Caki2 (cell line): Measurements from ENCODE around the gene LRRN2. TPM values are rescaled to one million over a fixed set of nuclear protein-coding genes. Genes with fewer than 3 reads are reported as not detected.

Experiments
- DNase-seq: peaks from one replicate; pipeline ENCODE4 v3.0.0-alpha.2; 2015; ENCODE audit warnings: low read depth
- in situ Hi-C: cut with HindIII; loops from 2 replicates; pipeline ENCODE4 v1.10.0; 2016; ENCODE audit warnings: low sequenced_read_pairs, low pct_unique_long_range_greater_than_20kb, mixed read lengths
- total RNA-seq: library from RNA; depleted of rRNA; stranded (reverse); fragments of >200 nt; shearing (Covaris generic); gene quantifications from 2 replicates; pipeline ENCODE4 v1.2.3, GENCODE V29; 2014; ENCODE audit warnings: low replicate concordance

The LRRN2 gene
- total RNA-seq, 1 experiment from 2014 or later: 0.64 TPM

DNA sequence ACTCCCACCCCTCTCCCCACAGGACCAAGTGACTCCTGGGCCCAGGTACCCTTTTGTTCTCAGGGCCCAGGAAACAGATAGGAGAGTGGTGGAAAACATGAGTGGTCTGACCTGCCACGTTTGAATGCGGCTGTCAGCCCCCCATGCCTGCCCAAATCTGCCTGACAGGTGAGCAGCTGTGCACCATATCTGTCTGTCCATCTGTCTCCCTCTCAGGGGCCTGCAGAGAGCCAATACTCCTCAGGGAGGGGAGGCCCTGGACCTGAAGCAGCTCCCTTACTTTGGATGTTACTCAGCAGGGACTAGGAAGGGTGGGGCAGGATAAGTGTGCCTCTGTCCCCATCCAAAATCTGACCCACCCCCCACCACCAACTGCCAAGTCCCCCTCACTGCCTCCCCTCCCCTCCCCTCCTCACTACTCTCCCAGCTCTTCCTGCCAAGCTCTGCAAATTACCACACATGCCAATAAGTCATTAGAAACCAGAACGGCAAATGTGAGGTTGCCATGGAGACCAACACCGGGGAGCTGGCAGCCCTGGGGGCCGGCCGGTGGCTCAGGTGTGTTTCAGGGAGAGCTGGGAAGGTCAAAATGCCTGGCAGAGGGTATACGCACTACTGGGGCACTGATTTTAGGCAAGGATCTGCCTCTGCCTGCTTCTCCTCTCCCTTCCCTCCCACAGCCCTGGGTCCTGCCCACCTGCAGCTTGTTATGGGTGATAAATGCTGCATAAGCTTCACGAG, 11.5 kb downstream of the LRRN2 start:
- DNase-seq: no peak
- in situ Hi-C loops: no loop called here

DNA sequence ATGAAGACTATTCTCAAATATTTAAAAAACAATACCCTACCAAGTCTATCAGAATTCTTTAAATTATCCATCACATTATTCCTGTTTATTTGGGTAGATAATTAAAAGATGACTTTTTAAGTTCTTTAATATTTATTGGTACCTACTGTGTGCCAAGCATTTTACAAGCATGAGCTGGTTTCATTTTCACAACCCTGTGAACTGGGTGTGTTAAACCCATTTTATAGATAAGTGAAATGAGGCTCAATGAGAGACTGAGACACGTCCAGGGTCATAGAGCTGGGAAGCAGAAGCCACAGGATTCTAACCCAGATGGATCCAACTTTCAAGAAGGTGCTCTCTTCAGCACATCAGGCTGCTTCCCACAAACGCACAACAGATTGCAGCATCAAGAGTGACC, 12.3 kb downstream of the LRRN2 start:
- in situ Hi-C loops: no loop called here
- DNase-seq: no peak

DNA sequence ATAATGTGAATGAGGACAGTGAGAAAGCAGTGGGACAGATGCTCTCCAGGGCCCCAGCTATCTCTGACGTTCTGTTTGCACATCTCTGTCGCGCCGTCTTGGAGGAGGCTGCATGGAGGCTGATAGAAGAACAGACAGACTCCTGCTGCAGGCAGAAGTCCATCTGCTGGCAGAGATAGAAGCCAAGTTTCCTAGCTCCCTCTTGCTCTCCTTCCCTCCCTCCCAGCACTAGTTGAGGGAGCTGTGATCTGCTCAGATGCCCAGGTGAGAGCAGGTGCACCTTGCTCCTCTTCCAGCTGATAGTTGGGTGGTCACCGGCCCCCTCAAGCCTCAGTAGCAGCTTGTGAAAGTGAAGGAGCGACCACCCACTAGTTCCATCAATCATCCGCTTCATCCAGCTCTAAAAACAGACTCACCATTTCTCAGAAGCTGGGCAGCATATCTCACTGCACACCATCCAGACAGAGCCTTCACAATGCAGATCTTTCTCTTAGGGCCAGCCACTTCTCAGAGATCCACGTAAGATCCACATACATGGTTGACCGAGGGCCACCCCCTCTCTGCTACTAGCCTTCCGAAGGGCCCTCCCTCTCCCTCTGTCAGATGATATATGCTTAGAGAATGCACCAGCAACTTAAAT, 12.9 kb downstream of the LRRN2 start:
- in situ Hi-C loops: no loop called here
- DNase-seq: no peak

DNA sequence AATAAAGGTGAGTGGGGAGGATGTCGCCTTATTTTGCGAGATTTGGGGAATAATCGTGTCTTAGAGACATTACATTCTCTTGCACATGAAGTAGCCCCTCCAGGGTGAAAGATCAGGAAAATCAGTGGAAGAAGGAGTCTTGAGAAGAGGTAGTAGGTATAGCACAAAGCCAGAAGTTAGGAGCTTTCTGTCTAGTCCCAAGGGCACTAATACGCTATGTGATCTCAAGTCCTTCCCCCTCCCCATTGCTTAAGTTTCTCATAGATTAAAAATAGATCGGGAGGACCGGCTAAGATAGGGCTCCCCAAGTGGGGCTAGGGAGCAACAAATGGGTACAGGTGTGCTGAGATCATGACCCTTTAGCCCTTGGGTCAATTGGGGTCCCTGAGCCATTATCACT, 13.5 kb downstream of the LRRN2 start:
- in situ Hi-C loops: no loop called here
- no peak for DNase-seq

DNA sequence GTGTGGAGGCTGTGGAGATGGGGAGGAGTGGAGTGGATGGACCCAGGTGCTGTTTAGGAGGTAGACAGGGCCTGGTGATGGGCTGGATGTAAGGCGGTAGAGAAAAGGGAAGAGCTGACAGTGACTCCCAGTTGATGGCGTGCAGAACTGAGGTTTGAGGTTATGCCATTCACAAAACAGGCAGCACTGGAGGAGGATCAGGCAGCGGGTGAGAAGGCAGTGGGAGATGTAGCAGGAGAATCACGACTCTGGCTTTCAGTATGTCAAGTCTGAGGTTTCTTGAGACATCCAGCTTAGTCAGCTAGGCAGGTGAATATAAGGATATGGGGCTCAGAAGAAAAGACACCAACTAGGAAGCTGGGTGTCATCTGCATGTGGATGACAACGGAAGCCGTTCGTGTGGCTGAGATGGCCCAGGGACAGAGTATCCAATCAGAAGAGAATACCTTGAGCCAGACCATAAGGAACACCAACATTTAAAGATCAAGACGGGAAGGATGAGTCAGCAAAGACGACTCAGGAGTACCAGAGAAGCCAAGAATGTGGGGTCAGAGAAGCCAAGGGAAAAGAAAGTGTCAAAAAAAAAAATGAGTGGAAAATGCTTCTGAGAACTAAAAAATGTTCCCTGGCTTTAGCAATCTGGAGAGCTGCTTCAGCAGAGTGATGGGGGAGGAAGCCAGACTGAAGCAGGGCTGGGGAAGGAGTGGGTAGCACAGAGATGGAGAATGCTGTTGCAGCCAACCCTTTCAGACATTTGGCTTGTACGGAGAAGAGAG, 15.2 kb downstream of the LRRN2 start:
- in situ Hi-C loops: no loop called here
- DNase-seq: no peak

DNA sequence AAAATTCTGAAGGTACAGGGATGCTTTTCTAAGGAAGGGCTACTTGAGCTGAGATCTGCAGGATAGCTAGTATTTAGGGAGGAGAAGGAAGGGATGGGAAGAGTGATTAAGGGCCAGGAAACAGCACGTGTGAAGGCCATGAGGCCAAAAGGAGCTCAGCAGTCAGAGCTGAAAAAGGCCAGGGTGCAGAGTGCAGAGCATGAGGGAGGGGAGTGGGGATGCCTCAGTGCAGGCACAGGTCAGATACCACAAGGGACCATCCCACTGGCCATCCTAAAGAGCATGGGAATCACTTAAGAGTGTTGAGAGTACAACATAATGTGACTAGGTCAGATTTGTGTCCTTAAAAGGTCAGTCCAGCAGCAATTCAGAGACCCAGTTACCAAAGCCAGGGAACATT, 16.0 kb downstream of the LRRN2 start:
- in situ Hi-C loops: no loop called here
- DNase-seq: no peak

DNA sequence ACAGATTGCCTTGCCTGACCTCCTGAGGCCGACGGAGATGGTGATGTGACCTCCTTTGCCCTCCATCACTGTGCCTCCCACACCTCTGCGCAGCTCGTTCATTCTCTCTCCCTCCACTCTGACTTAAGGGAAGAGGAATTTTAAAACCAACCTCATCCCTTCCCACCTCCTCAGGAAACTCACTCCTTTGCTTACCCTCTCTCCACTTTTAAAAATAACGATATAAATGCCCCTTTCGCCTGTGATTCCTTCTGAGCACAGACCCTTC, 21.2 kb downstream of the LRRN2 start:
- DNase-seq: no peak

DNA sequence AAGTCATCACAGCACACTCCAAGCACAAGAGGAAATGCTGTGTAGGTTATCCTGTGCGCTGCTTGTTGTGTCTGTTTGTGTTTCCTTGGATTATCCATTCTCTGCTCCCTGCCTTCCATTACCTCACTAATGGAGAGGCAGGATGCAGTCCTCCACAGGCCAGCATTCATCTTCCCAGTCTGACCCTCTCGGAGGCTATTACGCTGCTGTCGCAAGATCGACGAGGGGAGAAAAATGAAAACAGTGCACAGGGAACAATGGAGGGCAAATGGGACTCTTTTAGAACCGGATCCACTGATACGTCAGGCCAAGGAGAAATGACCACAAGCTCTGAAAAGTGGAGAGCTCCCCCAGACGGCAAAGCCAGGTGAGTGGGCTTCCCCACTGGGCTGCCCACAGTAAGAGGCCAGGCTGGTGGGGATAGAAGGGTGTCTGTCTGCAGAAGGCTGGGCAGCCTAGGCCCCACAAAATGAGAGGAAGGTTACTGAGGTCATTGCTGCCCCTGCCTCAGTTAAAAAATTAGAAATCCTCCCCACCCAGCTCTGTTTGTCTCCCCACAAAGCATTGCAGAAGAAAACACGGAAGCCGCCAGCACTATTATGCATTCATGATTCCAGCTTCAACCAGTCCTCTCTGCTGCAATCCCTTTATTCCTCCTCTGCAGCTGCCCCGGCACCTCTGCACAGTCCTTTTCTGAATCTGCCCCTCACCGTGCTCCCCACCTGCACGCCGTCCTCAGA, 21.7 kb downstream of the LRRN2 start:
- DNase-seq: no peak
- in situ Hi-C loops: no loop called here

More for the DNA sequence above, 21.2 kb downstream of the LRRN2 start:
- in situ Hi-C loops: no loop called here

DNA sequence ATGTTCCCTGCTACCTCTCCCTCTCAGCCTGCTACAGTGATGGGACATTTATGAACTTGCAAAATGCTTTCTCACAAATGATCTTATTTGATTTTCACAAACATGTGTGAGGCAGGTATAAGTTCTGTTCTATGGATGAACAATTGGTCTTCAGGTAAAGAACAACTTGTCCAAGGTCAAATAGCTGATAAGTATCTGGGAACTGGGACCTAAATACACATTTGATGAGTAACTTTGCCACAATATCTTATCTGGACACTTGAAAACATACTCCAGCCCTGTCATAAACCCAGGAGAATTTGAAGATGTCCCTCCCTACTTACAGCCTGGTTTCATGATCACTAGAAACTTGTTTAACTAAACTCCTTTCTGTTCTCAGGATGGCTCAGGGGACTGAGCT, 23.0 kb downstream of the LRRN2 start:
- in situ Hi-C loops: no loop called here
- DNase-seq: no peak

DNA sequence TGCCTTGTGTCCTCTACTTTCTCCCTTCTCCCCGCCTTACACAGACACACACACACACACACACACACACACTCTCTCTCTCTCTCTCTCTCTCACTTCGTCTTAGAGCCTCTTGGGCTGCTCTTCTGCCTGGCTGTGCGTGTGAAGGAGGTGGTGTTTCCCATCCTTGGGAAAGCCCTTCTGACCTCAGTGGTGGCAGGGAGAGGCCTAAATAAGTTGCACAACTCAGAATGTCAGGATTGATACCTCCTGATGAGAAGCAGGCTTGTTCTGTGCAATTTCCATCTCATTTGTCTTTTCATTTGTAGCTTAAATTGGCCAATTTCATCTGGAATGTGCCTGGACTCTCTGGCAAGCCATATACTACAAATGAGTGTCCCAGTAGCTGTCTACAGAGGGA, 25.0 kb downstream of the LRRN2 start:
- in situ Hi-C loops: no loop called here
- no peak for DNase-seq

DNA sequence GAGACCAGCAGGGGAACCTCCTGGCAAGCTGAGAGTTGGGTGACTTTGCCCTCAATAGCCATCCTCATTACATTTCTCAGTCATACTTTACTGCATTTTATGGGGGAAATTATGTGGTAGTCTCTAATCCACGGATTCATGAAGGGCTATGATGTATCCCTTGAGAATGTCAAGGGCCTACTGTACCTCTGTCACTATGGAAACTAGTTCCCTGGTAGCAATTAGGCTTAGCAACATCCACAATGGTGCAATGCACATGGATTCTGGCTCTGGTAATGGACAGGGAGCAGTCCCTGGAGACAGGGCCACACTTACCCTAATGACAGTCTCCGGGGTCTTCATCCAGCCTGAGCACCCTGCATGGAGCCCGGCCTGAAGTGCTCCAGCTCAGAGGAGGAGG, 26.5 kb downstream of the LRRN2 start:
- in situ Hi-C loops: no loop called here
- no peak for DNase-seq

DNA sequence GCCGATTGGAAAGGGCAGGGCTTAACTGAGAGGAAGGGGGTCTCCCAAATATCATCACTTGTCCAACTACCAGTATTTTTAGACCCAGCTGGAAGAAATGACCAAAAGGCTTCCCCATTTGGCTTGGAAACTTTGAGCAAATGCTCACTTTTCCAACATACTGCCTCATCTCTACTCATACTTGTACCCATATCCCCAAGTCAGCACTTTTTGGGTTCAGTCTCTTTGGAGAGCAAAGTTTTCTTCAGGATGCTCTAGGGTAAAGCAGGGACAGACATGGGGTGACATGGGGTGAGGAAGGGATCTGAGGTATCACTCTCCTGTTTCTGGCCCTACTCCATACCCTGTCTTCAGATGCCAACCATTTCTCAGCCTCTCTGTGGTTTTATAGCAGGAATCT, 27.2 kb downstream of the LRRN2 start:
- in situ Hi-C loops: no loop called here
- DNase-seq: no peak

DNA sequence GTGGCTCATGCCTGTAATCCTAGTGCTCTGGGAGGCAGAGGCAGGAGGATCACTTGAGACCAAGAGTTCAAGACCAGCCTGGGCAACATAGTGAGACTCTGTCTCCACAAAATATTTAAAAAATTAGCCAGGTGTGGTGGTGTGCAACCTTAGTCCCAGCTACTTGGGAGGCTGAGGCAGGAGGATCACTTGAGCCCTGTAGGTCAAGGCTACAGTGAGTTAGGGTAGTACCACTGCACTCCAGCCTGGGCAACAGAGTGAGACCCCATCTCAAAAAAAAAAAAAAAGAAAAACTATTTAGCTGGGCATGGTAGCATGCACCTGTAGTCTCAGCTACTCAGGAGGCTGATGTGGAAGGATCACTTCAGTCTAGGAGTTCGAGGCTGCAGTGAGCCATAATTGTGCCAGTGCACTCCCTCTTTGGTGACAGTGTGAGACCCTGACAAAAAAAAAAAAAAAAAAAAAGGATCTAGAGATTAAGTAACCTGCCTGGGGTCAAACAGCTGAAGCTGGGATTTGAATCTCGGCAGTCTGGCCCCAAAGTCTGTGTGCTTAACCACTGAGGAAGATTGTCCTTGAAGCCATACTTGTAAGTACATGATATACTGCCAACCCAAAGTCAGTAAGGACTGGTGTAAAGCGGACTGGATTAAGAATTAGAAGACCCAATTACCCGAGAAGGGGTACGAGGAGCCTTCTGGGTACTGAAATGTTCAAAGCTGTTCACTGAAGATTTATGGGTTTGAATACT, 31.8 kb downstream of the LRRN2 start:
- in situ Hi-C loops: no loop called here
- no peak for DNase-seq

DNA sequence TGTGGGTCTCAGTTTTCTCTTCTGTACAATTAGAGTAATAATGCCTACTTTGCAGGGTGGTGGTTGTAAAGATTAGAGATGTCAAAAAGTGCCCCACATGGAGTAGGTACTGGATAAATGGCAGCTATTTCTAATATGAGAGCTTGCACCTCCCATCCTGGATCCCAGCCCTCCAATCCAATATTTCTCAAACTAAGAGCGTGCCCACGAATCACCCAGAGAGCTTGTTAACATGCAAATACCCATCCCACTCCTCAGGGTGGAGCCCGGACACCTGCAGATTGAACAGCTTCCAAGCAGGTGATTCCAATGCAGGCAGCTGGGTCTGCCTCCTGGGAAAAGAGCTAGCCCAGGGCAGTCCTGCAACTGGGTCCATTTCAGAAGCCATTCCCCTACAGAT, 33.0 kb downstream of the LRRN2 start:
- in situ Hi-C loops: no loop called here
- DNase-seq: no peak

DNA sequence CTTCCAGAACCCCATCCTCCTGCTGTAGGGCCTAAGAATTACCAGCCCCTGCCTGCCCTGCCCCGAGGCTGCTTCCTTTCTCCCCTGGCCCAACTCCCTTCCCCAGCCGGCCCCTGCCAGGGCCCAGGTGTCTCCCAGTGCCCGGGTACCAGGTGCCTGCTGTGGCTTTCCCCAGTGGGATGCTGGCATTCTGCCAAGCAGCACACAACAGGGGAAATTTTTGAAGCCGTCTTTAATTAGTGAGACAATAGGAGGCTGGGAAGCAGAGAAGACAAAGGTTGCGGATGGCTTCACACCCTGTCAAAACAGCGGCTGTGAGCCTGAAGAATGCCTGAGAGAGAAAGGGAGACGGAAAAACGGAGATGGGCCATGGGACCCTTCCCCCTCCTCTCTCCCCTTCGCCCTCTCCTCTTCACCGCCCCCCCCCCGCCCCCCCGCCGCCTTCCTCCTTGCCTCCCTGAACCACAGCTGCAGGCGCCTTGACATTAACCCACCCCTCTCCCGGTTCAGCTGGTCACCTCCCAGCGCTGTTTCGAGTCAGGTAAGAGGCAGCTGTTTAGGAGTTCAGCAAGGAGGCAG, 33.6 kb downstream of the LRRN2 start:
- DNase-seq: peak; percentile 27

DNA sequence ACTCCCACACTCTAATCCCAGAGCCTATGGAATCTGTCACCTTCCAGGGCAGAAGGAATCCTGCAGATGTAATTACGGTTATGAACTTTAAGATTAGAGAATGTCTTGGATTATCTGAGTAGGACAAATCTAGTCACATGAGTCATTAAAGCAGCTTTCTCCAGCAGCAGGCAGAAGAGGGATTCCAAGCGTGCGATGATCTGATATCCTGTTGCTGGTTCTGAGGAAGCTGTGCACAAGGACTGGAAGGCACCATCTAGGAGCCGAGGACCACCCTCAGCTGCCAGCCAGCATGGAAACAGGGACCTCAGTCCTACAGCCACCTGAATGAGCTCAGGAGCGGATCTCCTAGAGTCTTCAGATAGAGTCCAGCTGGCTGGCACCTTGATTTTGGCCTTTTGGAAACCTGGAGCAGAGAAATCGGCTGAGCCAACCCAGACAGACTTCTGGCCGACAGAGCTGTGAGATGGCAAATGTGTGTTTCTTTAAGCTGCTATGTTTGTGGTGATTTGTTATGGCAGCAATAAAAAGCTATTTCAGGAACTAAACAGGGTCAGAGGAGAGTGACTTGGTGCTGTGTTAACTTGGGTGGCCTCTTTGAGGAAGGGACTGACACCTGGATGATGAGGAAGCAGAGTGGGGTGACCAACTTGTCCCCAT, 34.5 kb downstream of the LRRN2 start:
- no peak for DNase-seq
- in situ Hi-C loops: no loop called here

More for the DNA sequence above, 33.6 kb downstream of the LRRN2 start:
- in situ Hi-C loops: no loop called here

DNA sequence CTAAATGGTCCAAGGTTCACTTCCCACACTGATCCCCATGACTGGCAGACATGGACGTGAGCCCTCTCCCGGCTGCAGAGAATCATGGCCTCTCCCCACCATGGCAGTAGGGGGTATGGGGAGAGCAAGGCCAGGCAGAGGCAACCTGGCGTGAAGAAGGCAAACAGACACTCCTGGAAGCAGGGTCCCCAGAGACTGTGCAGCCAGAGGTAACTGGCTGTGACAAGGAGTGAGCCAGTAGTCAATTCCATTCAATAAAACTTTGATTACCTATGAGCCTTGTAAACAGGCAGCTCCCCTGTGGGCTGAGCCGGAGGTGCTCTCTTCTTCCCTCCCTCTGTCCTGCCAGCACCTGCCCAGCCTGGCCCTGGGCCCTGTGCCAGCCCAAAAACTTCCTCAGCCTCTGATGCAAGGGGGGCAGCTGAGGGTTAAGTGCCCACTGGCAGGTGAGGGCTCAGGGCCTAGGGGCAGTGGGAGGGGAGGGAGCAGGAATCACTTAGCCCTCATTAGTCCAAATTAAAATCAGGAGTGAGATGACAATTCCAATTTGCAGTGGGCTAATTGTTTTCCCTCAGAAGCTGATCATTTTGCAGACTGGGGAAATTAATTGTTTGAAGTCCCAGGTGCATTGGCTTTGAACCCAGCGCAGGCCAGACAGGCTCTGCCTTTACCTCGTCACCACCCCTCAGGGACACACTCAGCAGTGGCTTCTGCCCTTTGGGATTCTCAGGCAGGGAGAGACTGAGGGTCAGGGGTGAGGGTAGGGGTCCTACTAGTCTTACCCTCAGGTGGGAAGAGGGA, 35.6 kb downstream of the LRRN2 start:
- DNase-seq: no peak
- in situ Hi-C loops: no loop called here
